ENCODE results near the gene RPSA. TPM values are rescaled to one million over a fixed set of nuclear protein-coding genes. Genes with fewer than 3 reads are reported as not detected.

Gene RPSA
- total RNA-seq, 4 donors from 2014 or later: 644 to 857 (median 730) TPM

DNA sequence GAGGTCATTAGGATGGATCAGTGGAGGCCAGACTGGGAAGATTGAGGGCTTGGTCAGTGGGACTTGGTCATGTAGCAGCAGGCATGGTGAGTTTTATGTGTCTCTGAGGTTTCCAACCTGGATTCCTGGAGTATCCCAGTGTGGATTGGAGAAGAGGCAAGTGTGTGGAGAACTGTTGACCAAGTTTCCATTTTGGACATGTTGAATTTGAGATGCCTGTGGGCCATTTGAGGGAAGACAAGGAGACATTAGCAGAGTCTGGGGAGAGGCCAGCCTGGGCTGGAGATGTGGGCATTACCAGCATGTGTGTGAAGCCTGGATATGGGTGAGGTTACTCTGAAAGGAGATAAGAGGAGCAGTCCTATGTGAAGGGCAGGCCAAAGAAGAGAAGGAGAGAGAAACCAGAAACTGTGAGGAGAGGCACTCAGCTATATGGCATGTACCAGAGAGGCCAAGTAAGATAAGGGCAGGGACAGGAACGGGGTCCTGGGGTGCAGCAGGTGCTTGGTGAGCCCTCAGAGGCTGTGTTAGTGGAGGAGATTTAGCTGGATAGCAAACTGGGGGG lies 19.0 kb upstream of the RPSA start:
- in situ Hi-C loops (cut with MboI; ENCODE audit: low sequenced_read_pairs in 4 of 4) (loop anchor here in 1 of 4 donors (25.0 kb wide), 1 partner anchor 1075 kb away; the partner anchor contains the start of gene RPL14), intact Hi-C loops (cut with DNase I; ENCODE audit: low total_unique reads) (no loop called here)
- H3K9me3 ChIP-seq: no peaks in the 10 kb centered on the region
- H3K27ac ChIP-seq: no peak overlapping the region
- ATAC-seq: no peak
- H3K36me3 ChIP-seq: peaks cover 0 to 27% of the 10 kb centered on the region in 2 donors
- no peak overlapping the region for H3K4me3 ChIP-seq
- no peaks in the 10 kb centered on the region for H3K27me3 ChIP-seq
- TF ChIP-seq, protein P1, sequence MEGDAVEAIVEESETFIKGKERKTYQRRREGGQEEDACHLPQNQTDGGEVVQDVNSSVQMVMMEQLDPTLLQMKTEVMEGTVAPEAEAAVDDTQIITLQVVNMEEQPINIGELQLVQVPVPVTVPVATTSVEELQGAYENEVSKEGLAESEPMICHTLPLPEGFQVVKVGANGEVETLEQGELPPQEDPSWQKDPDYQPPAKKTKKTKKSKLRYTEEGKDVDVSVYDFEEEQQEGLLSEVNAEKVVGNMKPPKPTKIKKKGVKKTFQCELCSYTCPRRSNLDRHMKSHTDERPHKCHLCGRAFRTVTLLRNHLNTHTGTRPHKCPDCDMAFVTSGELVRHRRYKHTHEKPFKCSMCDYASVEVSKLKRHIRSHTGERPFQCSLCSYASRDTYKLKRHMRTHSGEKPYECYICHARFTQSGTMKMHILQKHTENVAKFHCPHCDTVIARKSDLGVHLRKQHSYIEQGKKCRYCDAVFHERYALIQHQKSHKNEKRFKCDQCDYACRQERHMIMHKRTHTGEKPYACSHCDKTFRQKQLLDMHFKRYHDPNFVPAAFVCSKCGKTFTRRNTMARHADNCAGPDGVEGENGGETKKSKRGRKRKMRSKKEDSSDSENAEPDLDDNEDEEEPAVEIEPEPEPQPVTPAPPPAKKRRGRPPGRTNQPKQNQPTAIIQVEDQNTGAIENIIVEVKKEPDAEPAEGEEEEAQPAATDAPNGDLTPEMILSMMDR (IDR thresholded peaks at IDR 0.05 in 4 of 5, conservative IDR thresholded peaks at IDR 0.05 in 1 of 5): no peak
- TF ChIP-seq POLR2A (IDR thresholded peaks at IDR 0.05): no peak
- peaks cover 14 to 20% of the 10 kb centered on the region in 2 donors for H3K4me1 ChIP-seq
- DNase-seq: no peak

DNA sequence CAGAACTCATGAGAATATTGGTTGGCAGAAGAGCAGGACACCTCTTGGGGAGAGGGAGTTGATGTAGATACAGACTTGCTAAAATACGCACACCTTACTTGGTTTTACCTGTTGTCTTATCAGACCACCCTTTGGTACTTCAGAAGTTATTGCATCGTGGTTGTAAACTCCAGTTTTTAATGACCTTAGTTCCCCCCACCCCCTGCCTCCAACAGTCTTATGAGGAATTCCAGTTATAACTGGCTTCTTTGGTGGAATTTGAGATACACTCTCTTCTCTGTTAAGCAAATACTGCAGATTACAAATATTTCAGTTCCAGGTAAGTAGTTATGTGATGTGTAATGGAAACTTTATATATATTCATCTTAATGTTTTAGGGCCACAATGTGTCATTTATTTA lies 18.4 kb upstream of the RPSA start:
- Histone ChIP-seq H3K36me3 (peaks cover 0 to 33% of the 10 kb centered on the region in 2 donors), H3K9me3 (no peaks in the 10 kb centered on the region), H3K27me3 (no peaks in the 10 kb centered on the region), H3K27ac (no peak overlapping the region), H3K4me1 (peaks cover 14 to 20% of the 10 kb centered on the region in 2 donors), H3K4me3 (no peak overlapping the region)
- in situ Hi-C loops (cut with MboI; ENCODE audit: low sequenced_read_pairs in 4 of 4) (loop anchor here in 1 of 4 donors (25.0 kb wide), 1 partner anchor 1074 kb away; the partner anchor contains the start of gene RPL14), intact Hi-C loops (cut with DNase I; ENCODE audit: low total_unique reads) (no loop called here)
- ATAC-seq (no peak), DNase-seq (no peak)
- no peak for TF ChIP-seq POLR2A (IDR thresholded peaks at IDR 0.05)
- TF ChIP-seq, protein P1 (IDR thresholded peaks at IDR 0.05 in 4 of 5, conservative IDR thresholded peaks at IDR 0.05 in 1 of 5): no peak

DNA sequence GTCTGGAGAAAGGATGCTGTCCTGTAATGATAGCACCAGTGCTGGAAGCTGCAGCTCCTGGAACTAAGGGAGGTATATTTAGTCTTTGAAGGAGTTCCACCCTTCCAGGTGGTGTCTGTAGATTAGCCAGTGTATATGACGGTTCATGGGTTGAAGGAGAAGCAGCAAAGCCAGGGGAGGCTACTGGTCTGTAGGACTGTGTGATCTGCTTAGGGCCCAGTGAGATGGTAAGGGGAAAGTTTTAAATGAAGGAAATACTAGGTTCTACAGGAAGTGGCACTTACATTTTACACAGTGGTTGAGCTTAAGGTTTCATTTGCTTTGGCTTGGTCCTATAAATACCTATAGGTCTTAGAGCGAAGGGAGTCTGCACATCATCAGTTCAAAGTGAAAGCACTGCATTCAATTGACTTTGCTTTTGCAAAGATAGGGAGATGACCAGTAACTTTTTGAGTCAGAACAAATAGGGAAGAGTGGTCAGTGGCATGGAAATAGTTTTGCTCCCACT lies 17.7 kb upstream of the RPSA start:
- intact Hi-C loops (cut with DNase I; ENCODE audit: low total_unique reads): no loop called here
- Histone ChIP-seq H3K4me3 (no peak overlapping the region), H3K27me3 (no peaks in the 10 kb centered on the region), H3K4me1 (peaks cover 14 to 20% of the 10 kb centered on the region in 2 donors), H3K9me3 (no peaks in the 10 kb centered on the region), H3K27ac (no peak overlapping the region), H3K36me3 (peaks cover 0 to 40% of the 10 kb centered on the region in 2 donors)
- no peak for DNase-seq
- TF ChIP-seq, protein P1 (IDR thresholded peaks at IDR 0.05 in 4 of 5, conservative IDR thresholded peaks at IDR 0.05 in 1 of 5): no peak
- TF ChIP-seq POLR2A (IDR thresholded peaks at IDR 0.05): no peak
- in situ Hi-C loops (cut with MboI; ENCODE audit: low sequenced_read_pairs in 4 of 4): loop anchor here in 1 of 4 donors (25.0 kb wide), 1 partner anchor 1074 kb away; the partner anchor contains the start of gene RPL14
- ATAC-seq: no peak

DNA sequence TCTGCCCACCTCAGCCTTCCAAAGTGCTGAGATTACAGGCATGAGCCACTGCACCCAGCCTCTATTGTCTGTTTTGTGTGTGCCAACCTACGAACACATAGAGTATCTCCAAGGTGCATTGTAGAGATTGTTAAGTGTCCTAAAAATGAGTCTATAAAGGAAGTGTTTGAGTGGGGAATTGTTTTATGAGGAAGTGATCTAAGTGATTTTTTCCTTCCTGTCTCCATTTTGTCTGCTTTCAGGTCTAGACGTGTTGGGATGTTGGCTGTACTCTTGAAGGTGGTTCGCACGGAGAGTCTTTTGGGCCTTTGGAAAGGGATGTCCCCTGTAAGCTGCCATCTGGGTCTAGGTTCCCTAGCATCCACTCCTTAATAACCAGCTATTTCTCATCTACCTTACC lies 16.3 kb upstream of the RPSA start:
- Histone ChIP-seq H3K4me1 (peaks cover 5 to 14% of the 10 kb centered on the region in 2 donors), H3K27me3 (no peaks in the 10 kb centered on the region), H3K9me3 (no peaks in the 10 kb centered on the region), H3K27ac (no peak overlapping the region), H3K4me3 (no peak overlapping the region), H3K36me3 (peaks cover 0 to 54% of the 10 kb centered on the region in 2 donors)
- intact Hi-C loops (cut with DNase I; ENCODE audit: low total_unique reads) (no loop called here), in situ Hi-C loops (cut with MboI; ENCODE audit: low sequenced_read_pairs in 4 of 4) (loop anchor here in 1 of 4 donors (25.0 kb wide), 1 partner anchor 1072 kb away; the partner anchor contains the start of gene RPL14)
- ATAC-seq (no peak), DNase-seq (no peak)
- TF ChIP-seq POLR2A (IDR thresholded peaks at IDR 0.05): no peak
- TF ChIP-seq, protein P1 (IDR thresholded peaks at IDR 0.05 in 4 of 5, conservative IDR thresholded peaks at IDR 0.05 in 1 of 5): no peak

All from gastrocnemius medialis (tissue), 4 donors.